Neural cell (in vitro differentiated cells): Measurements from ENCODE around the gene MDP1. TPM values are rescaled to one million over a fixed set of nuclear protein-coding genes. Genes with fewer than 3 reads are reported as not detected.

ENCODE experiments used
- H2AFZ ChIP-seq: fragments of 200-600, 300-800 bp; sonication (generic), shearing (Covaris generic); 2 replicates; pipeline ENCODE4 v1.6.0; 2014; ENCODE audit warnings: low read depth, mild to moderate bottlenecking, antibody characterized with exemption, low read length, moderate library complexity
- H3F3A ChIP-seq: fragments of 200-600 bp; shearing (Covaris generic); 2 replicates; pipeline ENCODE4 v1.6.1; 2016; ENCODE audit warnings: mild to moderate bottlenecking, moderate library complexity, mixed read lengths, antibody characterized with exemption, low read length; ENCODE audit not compliant: insufficient read depth, poor library complexity, severe bottlenecking
- H3K27ac ChIP-seq: fragments of 200-600, 300-800 bp; sonication (generic), shearing (Covaris generic); 2 replicates; pipeline ENCODE4 v1.5.1; 2014; ENCODE audit warnings: mild to moderate bottlenecking, low read length, moderate library complexity
- H3K27me3 ChIP-seq: fragments of 300-800, 200-600 bp; sonication (generic), shearing (Covaris generic); 2 replicates; pipeline ENCODE4 v1.6.0; 2014; ENCODE audit warnings: mild to moderate bottlenecking, low read depth, low read length, moderate library complexity; ENCODE audit not compliant: insufficient read depth
- H3K36me3 ChIP-seq: fragments of 300-800, 200-600 bp; sonication (generic), shearing (Covaris generic); 2 replicates; pipeline ENCODE4 v1.5.1; 2014; ENCODE audit warnings: mild to moderate bottlenecking, antibody characterized with exemption, low read length, moderate library complexity; ENCODE audit not compliant: insufficient read depth
- H3K4me2 ChIP-seq: fragments of 300-800, 200-600 bp; sonication (generic), shearing (Covaris generic); 2 replicates; pipeline ENCODE4 v1.6.0; 2014; ENCODE audit warnings: mild to moderate bottlenecking, low read length
- H3K4me3 ChIP-seq: fragments of 300-800, 200-600 bp; sonication (generic), shearing (Covaris generic); 2 replicates; pipeline ENCODE4 v1.5.1; 2014; ENCODE audit warnings: mild to moderate bottlenecking, low read length, moderate library complexity
- H3K79me2 ChIP-seq: fragments of 200-600 bp; shearing (Covaris generic); replicated peaks from 2 replicates; pipeline ENCODE4 v1.6.0; 2014; ENCODE audit warnings: mild to moderate bottlenecking, low read length, moderate library complexity; ENCODE audit not compliant: insufficient read depth
- H3K9ac ChIP-seq: fragments of 300-800, 200-600 bp; sonication (generic), shearing (Covaris generic); 2 replicates; pipeline ENCODE4 v1.6.1; 2016; ENCODE audit warnings: mild to moderate bottlenecking, low read length, mixed read lengths
- H3K9me2 ChIP-seq: fragments of 200-600 bp; shearing (Covaris generic); 2 replicates; pipeline ENCODE4 v1.6.1; 2016; ENCODE audit warnings: mild to moderate bottlenecking, low read length, mixed read lengths; ENCODE audit not compliant: insufficient read depth
- H3K9me3 ChIP-seq: fragments of 200-600, 300-800 bp; sonication (generic), shearing (Covaris generic); 2 replicates; pipeline ENCODE4 v1.6.1; 2016; ENCODE audit warnings: mild to moderate bottlenecking, mixed run types, low read length, moderate library complexity, mixed read lengths
- H4K20me1 ChIP-seq: fragments of 200-600 bp; shearing (Covaris generic); 2 replicates; pipeline ENCODE4 v1.6.1; 2016; ENCODE audit warnings: mild to moderate bottlenecking, mixed run types; ENCODE audit not compliant: insufficient read depth
- CTCF ChIP-seq: fragments of 450-650 bp; IDR thresholded peaks from 2 replicates; pipeline ENCODE4 v1.5.1; 2014; ENCODE audit warnings: antibody characterized with exemption, mild to moderate bottlenecking, moderate library complexity; ENCODE audit not compliant: poor library complexity, severe bottlenecking
- EP300 ChIP-seq: fragments of 450-650 bp; conservative IDR thresholded peaks from 2 replicates; pipeline ENCODE4 v1.6.1; 2014; ENCODE audit warnings: antibody characterized with exemption, mild to moderate bottlenecking, moderate library complexity; ENCODE audit not compliant: poor library complexity, severe bottlenecking
- EZH2 ChIP-seq: fragments of 200-600, 300-800 bp; shearing (Covaris generic), sonication (generic); IDR thresholded peaks from 2 replicates; pipeline ENCODE4 v1.6.1; 2014; ENCODE audit warnings: antibody characterized with exemption, low read length, borderline replicate concordance, mild to moderate bottlenecking; ENCODE audit not compliant: insufficient read depth, poor library complexity, severe bottlenecking
- MXI1 ChIP-seq: fragments of 450-650 bp; conservative IDR thresholded peaks from 2 replicates; pipeline ENCODE4 v1.6.1; 2014; ENCODE audit warnings: antibody characterized with exemption, mild to moderate bottlenecking; ENCODE audit not compliant: poor library complexity, severe bottlenecking
- POLR2AphosphoS5 ChIP-seq: IDR thresholded peaks from 2 replicates; pipeline ENCODE4 v1.6.1; 2012
- RAD21 ChIP-seq: fragments of 450-650 bp; conservative IDR thresholded peaks from 2 replicates; pipeline ENCODE4 v1.6.1; 2014; ENCODE audit warnings: antibody characterized with exemption, mild to moderate bottlenecking, moderate library complexity
- REST ChIP-seq: IDR thresholded peaks from 2 replicates; pipeline ENCODE4 v1.6.1; 2012; ENCODE audit warnings: borderline replicate concordance
- SMC3 ChIP-seq: fragments of 450-650 bp; conservative IDR thresholded peaks from 2 replicates; pipeline ENCODE4 v1.6.1; 2014; ENCODE audit warnings: antibody characterized with exemption, mild to moderate bottlenecking, moderate library complexity; ENCODE audit not compliant: poor library complexity
- TAF1 ChIP-seq: IDR thresholded peaks from 2 replicates; pipeline ENCODE4 v1.6.1; 2012; ENCODE audit warnings: low read depth
- polyA plus RNA-seq: library from polyadenylated mRNA; depleted of rRNA; stranded (reverse); fragments of >200 nt; gene quantifications from 2 replicates; pipeline ENCODE4 v1.2.3, GENCODE V29; 2014

The MDP1 gene
- polyA plus RNA-seq, 1 donor from 2014 or later: 94.2 TPM

GRCh38 chr14:24211311-24211710, 4.6 kb downstream of the MDP1 start:
- Histone ChIP-seq H2AFZ (no peak overlapping the region), H3K36me3 (no peaks in the 10 kb centered on the region), H3K79me2 (peaks cover 2% of the 10 kb centered on the region), H3K4me2 (no peak overlapping the region), H3F3A (no peaks in the 10 kb centered on the region), H3K27me3 (no peaks in the 10 kb centered on the region), H3K9me2 (no peaks in the 10 kb centered on the region), H3K27ac (no peak overlapping the region), H3K4me3 (no peak overlapping the region), H3K9ac (no peak overlapping the region), H3K9me3 (no peaks in the 10 kb centered on the region), H4K20me1 (no peaks in the 10 kb centered on the region)
- TF ChIP-seq EZH2 (no peak), RAD21 (no peak), CTCF (no peak), SMC3 (no peak), EP300 (no peak), POLR2AphosphoS5 (no peak), MXI1 (no peak)

GRCh38 chr14:24207625-24208024, 8.2 kb downstream of the MDP1 start:
- H3K36me3 ChIP-seq: no peaks in the 10 kb centered on the region
- TF ChIP-seq MXI1: no peak
- no peak for TF ChIP-seq TAF1
- no peak for TF ChIP-seq EZH2
- no peak for TF ChIP-seq REST
- TF ChIP-seq RAD21: no peak
- TF ChIP-seq CTCF: no peak
- no peak for TF ChIP-seq SMC3
- TF ChIP-seq POLR2AphosphoS5: no peak
- TF ChIP-seq EP300: no peak

More at GRCh38 chr14:24207625-24208024, 8.2 kb downstream of the MDP1 start:
- H4K20me1 ChIP-seq: no peaks in the 10 kb centered on the region
- no peaks in the 10 kb centered on the region for H3K9me3 ChIP-seq
- H3K27me3 ChIP-seq: no peaks in the 10 kb centered on the region
- no peak overlapping the region for H3K27ac ChIP-seq
- H3K4me2 ChIP-seq: no peak overlapping the region
- no peak overlapping the region for H2AFZ ChIP-seq
- no peak overlapping the region for H3K4me3 ChIP-seq
- no peak overlapping the region for H3K9ac ChIP-seq
- no peaks in the 10 kb centered on the region for H3F3A ChIP-seq
- H3K79me2 ChIP-seq: no peaks in the 10 kb centered on the region
- no peaks in the 10 kb centered on the region for H3K9me2 ChIP-seq
